Measurements from ENCODE around the gene CAMTA1. TPM values are rescaled to one million over a fixed set of nuclear protein-coding genes. Genes with fewer than 3 reads are reported as not detected.

CAMTA1 gene
- total and polyA plus RNA-seq, 4 donors, result 18.0 to 93.5 (median 35.8) TPM

GRCh38 chr1:6975331-6976043 is 190.2 kb downstream of the CAMTA1 start:
- no peak overlapping the region for H3K4me3 ChIP-seq (ENCODE audit: low read depth in 1 of 3, low read length in 3 of 3)
- no peak for DNase-seq (ENCODE audit: low spot score)
- WGBS, result 77% methylated on average over 16 of the region's 16 CpGs
- no peak overlapping the region for H3K27ac ChIP-seq (ENCODE audit: low read depth in 1 of 2, low read length in 2 of 2)
- H3K4me1 ChIP-seq (ENCODE audit: control insufficient read depth in 4 of 4, insufficient read depth in 4 of 4, low read length in 3 of 4), result no peaks in the 10 kb centered on the region
- H3K9me3 ChIP-seq (ENCODE audit: control insufficient read depth in 4 of 4, low read length in 3 of 4), result no peaks in the 10 kb centered on the region
- no peak overlapping the region for H3K9ac ChIP-seq (ENCODE audit: low read depth in 1 of 2, low read length in 2 of 2)
- H3K36me3 ChIP-seq (ENCODE audit: control insufficient read depth in 4 of 4, insufficient read depth in 3 of 4, low read depth in 1 of 4, low read length in 3 of 4), result no peaks in the 10 kb centered on the region
- no peaks in the 10 kb centered on the region for H3K27me3 ChIP-seq (ENCODE audit: control insufficient read depth in 4 of 4, insufficient read depth in 4 of 4, low read length in 3 of 4)
- TF ChIP-seq YY1 (IDR thresholded peaks at IDR 0.05) (no peak), RAD21 (IDR thresholded peaks at IDR 0.05) (no peak)

GRCh38 chr1:6976044-6976375 is 190.8 kb downstream of the CAMTA1 start:
- 73% methylated on average over 6 of the region's 6 CpGs for WGBS
- no peaks in the 10 kb centered on the region for H3K27me3 ChIP-seq (ENCODE audit: control insufficient read depth in 4 of 4, insufficient read depth in 4 of 4, low read length in 3 of 4)
- DNase-seq (ENCODE audit: low spot score), result no peak
- H3K27ac ChIP-seq (ENCODE audit: low read depth in 1 of 2, low read length in 2 of 2), result no peak overlapping the region
- TF ChIP-seq EGR1 (IDR thresholded peaks at IDR 0.05; ENCODE audit: low read depth in 2 of 2), result no peak
- no peak for TF ChIP-seq RAD21 (IDR thresholded peaks at IDR 0.05)
- TF ChIP-seq SP1 (IDR thresholded peaks at IDR 0.05), result no peak
- no peak for TF ChIP-seq ATF3 (IDR thresholded peaks at IDR 0.05)
- TF ChIP-seq FOXA1 (IDR thresholded peaks at IDR 0.05), result no peak
- no peak for TF ChIP-seq YY1 (IDR thresholded peaks at IDR 0.05)
- TF ChIP-seq GABPA (IDR thresholded peaks at IDR 0.05 in 1 of 2, conservative IDR thresholded peaks at IDR 0.05 in 1 of 2), result no peak
- no peak for TF ChIP-seq HNF4G (IDR thresholded peaks at IDR 0.05)
- TF ChIP-seq ZBTB33 (IDR thresholded peaks at IDR 0.05), result no peak
- TF ChIP-seq REST (IDR thresholded peaks at IDR 0.05), result no peak
- no peak for TF ChIP-seq TAF1 (conservative IDR thresholded peaks at IDR 0.05)
- no peak for TF ChIP-seq JUND (IDR thresholded peaks at IDR 0.05)
- TF ChIP-seq MAX (IDR thresholded peaks at IDR 0.05), result no peak
- TF ChIP-seq FOXA2 (IDR thresholded peaks at IDR 0.05), result no peak
- TF ChIP-seq HNF4A (conservative IDR thresholded peaks at IDR 0.05), result no peak
- no peak for TF ChIP-seq RXRA (IDR thresholded peaks at IDR 0.05)
- TF ChIP-seq CTCF (IDR thresholded peaks at IDR 0.05; ENCODE audit: low read depth, low read length, missing input control), result no peak
- no peak for TF ChIP-seq NR2F2 (IDR thresholded peaks at IDR 0.05)
- no peaks in the 10 kb centered on the region for H3K4me1 ChIP-seq (ENCODE audit: control insufficient read depth in 4 of 4, insufficient read depth in 4 of 4, low read length in 3 of 4)
- no peaks in the 10 kb centered on the region for H3K36me3 ChIP-seq (ENCODE audit: control insufficient read depth in 4 of 4, insufficient read depth in 3 of 4, low read depth in 1 of 4, low read length in 3 of 4)
- no peaks in the 10 kb centered on the region for H3K9me3 ChIP-seq (ENCODE audit: control insufficient read depth in 4 of 4, low read length in 3 of 4)
- H3K4me3 ChIP-seq (ENCODE audit: low read depth in 1 of 3, low read length in 3 of 3), result no peak overlapping the region
- H3K9ac ChIP-seq (ENCODE audit: low read depth in 1 of 2, low read length in 2 of 2), result no peak overlapping the region

All from liver (tissue), 9 donors.